Stimulated activated CD4-positive, alpha-beta T cell treated with anti-CD3 and anti-CD28 coated beads, Interleukin-2, amount 100 ng/mL, for 4 hours (primary cell): ENCODE measurements around the gene CTTNBP2.

ENCODE experiments used
- DNase-seq: peaks from one replicate; pipeline ENCODE4 v3.0.0-alpha.2; 2020; ENCODE audit warnings: low read depth

The CTTNBP2 gene

DNA sequence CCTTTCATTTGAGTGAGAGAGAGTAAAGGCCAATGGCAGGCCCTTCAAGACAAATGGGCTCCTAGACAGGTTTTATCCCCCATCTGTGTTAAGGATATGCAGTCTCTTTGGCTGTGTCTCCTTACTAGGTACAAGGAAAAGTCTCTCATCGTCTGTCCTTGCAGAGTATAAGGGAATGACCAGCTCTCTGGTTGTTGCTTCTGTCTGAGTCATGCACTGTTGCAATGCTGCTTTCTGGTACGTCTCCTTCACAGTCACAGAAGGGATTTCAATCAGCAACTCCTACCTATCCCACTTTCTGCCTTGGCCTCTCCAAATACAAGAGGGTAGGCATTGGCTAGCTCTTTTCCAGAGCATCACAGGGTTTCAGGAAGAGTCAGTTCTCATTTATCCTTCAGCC, 48.1 kb downstream of the CTTNBP2 start:
- no peak for DNase-seq

DNA sequence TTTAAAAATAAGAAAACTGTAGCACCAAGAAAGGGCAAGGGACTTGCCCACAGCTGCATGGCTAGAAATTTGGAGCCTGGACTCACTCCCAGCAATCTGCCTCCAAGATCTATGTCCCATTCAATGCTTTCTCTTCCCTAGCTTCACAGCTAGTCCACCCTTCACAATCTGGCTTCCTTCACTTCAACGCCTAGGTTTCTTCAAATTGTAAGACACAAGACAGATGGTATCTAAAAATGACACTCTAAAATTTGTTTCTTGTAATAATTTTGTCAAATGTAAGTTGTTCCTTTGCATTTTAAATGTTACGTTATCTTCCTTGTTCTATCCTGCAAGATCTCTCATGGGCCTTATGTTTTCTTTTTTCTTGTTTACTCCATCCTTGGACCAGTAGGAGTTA, 48.6 kb downstream of the CTTNBP2 start:
- no peak for DNase-seq

DNA sequence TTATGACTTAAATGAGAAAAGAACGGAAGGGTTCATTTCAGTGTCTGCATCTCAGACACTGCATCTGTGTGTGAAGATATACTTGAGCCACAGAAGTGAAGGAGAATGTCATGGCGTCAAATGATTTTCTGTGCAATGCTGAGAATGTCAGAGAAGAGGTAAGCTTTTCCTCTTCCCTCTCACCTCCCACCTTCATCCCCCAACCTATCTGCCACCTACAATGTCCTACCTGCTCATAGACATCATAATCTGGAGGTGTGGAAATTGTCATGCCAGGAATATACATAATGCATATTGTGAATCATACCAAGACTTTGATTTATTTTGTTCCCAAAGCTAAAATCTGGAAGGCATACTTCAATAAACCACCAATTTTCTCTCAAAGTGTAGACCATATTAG, 53.7 kb downstream of the CTTNBP2 start:
- DNase-seq: no peak

DNA sequence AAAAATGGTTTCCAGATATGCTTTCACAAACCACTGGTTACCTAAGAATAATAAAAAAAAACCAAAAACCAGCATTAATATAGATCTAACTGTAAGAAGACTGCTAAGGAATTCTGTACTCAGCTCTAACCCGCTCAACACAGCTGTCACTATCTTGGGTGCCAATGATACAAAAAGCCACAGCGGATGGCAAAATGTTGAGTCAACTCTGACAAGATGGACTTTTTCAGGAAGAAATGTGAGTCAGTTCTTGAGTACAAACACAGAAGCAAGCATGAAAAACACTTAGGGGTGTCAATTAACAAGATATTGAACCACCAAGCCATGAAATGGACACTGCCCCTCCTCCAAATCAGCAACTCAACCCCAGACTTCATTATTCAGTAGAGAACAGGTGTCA, 55.0 kb downstream of the CTTNBP2 start:
- DNase-seq: no peak

DNA sequence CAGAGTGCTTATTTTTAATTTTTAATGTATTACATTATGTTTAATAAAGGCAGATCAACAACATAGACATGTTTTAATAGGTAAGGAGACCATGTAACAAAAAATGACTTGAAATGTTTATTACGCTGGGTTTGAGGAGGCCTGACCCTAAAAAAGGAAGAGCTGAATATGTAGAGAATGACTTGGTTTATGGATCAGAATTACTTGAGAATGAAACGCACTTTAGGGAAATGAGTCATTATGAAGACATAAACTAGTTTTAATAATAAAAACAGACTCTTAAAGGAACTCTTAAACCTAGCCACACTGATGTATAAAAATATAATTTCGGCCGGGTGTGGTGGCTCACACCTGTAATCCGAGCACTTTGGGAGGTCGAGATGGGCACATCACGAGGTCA, 56.5 kb downstream of the CTTNBP2 start:
- DNase-seq: no peak

DNA sequence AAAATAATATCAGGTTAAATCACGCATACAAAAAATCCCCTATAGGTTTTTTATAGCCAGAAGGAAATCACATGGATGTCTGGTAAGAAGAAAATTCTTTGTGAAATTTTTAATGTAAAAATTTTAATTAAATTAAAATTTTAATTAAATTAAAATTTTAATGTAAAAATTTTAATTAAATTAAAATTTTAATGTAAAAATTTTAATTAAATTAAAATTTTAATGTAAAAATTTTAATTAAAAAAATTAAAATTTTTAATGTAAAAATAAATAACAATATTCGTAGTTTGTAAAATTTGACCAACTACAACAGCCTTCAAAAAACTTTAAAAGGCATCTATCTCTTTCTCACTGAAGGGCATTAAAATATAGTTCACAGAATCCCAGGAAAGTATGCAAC, 61.5 kb downstream of the CTTNBP2 start:
- DNase-seq: no peak

DNA sequence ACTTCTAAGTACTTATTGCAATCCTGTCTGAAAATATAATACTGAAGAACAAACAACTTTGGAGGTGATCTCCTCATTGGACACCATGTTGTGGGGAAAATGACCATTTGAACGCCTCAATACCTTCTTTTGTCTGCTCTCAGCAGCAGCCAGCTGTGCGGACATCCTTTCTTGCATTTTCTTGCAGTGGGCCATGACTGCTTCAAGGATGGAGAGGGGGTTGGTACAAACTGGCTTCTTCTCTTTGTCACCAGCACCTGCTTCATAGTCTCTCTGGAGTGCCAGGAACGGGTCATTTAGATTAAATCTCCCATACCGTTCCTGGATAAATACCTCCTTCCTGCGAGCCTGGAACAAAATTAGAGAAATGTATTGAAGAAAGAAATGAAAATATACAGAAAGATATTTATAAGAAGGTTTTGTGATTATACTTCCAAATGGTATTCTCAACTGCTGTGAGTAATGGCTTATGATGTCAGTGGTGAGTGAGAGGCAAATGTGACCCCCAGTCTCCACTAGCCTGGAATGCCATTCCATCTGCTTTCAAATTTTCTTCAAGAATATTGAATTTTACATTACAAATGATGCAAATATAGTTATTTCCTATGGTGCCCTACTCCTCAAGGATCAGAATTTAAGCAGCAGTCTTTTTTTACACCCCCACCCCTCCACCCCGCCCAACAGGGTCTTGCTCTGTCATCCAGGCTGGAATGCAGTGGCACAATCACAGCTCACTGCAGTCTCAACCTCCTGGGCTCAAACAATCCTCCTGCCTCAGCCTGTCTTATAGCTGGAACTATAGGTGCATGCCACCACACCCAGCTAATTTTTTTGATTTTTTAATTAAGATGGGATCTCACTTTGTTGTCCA, 62.4 kb downstream of the CTTNBP2 start:
- no peak for DNase-seq

DNA sequence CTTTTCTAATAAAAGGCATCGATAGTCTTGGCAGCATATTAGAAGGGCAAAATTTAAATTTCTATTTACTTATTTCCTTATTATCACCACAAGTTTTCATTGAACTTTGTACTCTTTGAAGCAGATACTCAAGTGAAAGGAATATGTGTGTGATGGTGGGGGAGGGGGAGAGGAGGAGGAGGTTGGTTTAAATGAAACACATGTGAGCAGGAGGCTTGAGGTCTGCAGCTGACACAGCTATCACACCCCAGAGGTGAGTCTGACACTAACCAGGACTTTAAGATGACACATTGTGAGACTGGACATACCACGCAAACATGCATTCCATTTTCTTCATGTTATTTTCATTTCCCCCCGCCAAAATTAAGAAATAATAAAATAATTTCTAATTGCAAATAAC, 63.3 kb downstream of the CTTNBP2 start:
- no peak for DNase-seq

DNA sequence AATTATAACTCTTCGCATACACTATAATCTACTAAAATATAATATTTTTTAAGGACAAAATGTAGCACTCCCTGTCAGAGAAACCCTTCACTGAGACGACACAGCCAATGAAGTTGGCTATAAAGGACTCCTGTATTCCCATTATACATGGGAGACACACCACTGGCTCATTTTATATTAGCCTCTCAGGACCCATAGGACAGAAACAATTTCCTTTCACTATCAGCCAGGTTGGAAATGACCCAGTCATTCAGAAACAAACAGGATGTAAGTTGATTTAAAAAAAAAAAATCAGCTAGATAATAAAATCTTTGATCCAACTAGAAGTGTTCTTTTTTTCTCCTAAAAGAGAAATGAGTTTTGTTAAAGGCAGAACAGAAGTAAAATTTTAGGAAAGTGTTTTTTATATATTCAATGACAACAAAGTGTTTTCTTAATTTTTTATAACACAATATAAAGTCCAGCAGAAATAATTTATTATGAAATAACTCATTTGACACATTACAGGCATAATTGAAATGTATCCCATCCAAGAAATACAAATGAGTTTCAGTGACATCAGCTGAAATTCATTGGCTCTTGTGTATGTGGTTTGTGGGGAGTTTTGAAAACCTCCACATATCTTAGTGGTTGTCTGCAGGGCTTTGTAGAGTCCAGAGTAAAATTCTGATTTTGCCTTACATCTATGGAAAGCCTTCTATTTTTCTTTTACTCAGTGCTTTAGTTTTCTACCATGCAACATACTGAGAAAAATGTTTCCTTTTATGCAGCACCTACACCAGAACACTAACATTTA, 64.1 kb downstream of the CTTNBP2 start:
- DNase-seq: no peak

DNA sequence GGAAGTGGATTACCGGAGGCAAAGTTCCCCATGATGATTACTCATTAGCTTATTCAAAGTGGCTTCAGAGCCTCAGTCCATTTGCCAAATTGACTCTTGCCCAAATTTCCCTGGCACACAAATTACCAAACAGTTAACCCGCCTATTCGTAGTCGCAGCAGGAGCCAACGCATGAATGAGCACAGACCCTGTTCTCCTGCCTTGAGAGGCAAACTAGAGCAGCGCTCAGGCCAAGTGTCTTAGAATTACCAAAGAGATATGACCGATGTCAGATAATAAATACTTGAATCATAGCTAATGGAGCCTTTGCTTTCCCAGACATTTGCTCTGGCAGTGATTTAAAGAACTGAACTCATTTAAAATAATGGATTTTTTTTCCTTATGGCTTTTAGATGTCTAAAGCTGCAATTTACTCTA, 64.9 kb downstream of the CTTNBP2 start:
- DNase-seq: no peak

DNA sequence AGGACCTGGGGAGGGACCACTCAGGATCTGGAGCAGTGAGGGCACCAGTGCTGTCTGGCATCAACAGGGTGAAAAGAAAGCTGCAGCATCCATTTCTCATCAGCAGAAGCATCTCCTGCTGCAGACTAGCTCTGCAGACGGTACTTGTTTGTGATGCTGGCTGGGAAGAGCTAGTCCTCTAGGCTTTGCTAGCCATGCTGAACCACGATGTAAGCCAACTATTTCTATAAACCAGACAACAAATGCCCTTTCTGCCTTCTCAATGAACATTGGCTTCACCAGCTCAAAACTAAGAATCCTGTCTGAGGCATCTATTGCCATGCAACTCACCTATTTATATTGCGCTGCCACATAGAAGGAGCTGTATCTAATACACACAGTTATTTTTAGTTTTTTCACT, 65.6 kb downstream of the CTTNBP2 start:
- DNase-seq: no peak

DNA sequence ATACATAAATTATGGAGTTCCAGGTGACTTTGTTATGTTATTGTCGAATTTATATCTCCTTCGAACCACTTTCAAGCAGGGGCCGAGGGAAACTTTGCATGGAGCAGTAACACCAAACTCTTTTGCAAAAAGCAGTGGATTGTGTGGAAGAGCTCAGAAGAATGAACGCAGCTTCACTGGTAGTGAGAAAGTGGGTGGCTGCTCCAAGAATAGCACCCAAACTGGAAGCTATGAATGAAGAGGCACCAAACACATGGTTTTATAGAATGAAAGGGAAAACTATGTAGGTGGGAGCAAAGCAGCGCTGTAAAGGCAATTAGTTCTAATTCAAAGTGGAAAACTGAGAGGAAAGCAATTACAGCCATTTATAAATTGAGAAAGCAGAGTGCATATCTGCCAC, 67.2 kb downstream of the CTTNBP2 start:
- no peak for DNase-seq

DNA sequence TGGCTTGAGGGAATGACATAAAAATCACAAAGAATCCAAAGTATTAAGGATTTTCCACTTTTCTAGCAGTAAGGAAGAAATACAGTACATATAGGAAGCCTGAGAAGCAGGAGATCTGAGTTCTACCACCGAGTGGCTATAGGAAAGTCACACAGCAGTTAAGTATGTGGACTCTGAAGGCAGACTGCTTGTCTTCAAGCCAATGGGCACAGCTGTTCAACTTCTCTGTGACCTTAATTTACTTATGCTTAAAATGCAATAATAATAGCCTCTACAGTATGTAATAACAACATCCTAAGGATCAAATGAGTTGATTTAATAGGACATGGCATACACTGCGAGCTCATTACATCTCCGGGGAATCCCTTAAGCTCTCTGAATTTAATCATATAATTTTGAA, 68.0 kb downstream of the CTTNBP2 start:
- DNase-seq: no peak

DNA sequence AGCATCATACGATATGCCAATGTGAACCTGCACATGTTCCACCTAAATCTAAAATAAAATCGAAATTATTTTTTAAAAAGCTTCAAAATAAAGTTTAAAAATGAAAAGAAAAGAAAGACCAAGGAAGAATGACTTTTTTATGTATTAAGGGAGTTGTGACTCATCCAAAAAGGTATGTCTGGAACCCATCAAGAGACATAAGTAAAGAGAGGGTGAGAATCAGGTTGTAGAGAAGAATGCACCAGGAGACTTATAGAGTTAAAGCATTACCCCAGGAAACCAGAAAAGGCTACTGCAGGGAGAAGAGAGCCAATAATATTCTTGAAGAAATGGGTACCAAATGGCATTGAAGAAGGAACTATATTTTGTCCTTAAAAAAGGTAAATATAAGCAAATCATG, 69.8 kb downstream of the CTTNBP2 start:
- no peak for DNase-seq

DNA sequence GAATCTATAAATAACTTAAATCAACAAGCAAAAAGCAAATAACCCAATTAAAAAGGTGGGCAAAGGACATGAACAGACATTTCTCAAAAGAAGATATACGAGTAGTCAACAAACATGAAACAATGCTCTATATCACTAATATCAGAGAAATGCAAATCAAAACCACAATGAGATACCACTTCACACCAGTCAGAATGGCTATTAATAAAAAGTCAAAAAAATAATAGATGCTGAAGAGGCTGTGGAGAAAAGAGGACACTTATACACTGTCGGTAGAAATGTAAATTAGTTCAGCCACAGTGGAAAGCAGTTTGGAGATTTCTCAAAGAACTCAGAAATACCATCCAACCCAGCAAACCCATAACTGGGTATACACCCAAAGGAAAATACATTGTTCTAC, 70.6 kb downstream of the CTTNBP2 start:
- DNase-seq: no peak

DNA sequence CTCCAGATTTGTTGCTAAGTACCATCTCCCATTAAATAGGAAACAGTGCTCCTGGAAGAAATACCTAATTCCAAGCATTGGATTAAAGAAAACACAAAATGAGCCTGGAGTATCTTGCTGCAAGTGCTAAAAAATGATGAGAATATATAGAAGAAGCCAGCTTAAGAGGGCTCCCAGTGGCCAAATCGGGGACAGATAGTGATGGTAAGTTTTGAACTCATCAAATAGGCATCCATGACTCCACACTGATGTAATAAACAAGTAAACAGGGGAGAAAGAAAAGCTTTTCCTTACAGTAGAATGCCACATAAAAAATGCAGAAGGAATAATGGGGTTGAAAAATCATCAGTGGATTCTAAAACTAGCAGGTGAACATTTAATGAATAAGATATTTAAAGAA, 72.4 kb downstream of the CTTNBP2 start:
- no peak for DNase-seq

DNA sequence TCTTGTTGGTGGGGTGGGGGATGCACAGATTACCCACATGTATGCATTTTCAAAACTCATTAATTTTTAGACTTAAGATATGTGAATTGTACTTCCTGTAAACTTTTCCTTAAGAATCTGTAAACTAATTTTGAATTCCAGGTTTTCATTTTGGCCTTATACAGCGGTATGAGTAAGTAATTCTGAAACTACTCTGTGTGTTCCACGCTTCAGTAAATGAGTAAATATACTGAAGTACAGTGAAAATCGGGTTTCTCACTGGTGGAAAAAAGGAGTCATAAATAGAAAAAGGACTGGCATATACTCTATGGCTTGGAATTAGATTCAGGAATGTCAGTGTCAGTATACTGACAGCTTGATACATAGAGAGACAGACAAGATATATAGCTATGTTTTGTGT, 72.8 kb downstream of the CTTNBP2 start:
- DNase-seq: no peak

DNA sequence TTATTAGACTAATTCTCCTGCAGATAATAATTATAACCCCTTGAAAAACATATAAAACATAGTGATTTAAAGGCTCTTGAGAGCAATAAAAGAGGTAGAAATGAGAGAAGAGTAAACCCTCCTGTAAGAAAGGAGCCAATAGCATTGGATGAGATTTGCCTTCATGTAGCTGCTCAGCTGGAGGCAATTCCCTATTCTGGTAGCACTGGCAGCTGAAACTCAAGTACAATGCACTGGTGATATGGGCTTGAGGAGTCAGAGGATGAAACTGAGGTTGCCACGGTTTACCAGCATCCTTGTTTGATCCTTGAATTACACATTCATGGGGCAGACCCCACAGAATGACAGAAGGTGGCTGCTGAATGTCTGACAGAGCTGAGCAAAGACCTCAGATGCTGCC, 76.4 kb downstream of the CTTNBP2 start:
- no peak for DNase-seq

DNA sequence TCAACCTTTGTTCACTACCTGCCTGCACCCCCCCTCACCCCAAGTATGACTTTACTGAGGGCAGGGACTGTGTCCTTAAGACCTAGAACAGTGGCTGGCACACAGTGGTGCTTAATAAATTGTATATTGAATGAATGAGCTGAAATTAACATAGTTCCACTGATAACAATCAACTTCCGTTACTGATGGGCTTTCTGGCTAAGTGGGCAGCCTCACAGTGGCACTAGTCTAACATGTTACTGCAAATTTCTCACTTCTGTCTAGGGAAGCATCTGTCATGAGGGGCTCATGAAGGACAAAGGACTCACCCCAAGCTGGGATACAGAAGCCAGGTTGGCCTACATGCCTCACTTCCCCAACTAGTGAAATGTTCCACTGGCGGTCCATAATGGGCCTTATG, 79.3 kb downstream of the CTTNBP2 start:
- DNase-seq: no peak

DNA sequence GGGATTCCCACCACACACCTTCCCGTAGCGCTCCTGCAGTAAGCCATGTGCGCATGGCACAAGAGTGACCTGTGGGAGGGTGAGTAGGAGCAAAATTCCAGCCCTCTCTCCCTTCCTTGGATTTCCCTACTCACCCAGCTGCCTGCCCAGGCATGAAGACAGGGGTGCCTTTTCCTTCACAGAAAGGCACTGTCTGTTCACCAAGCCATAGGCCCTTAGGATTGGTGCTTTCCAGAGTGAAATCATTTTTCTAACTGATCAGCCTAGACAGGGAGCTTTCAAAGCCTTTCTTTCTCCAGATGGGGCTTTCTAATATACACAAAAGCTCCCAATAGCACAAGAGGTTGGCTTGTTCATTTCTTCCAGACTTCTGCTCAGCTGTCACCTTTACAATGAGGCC, 79.7 kb downstream of the CTTNBP2 start:
- no peak for DNase-seq

DNA sequence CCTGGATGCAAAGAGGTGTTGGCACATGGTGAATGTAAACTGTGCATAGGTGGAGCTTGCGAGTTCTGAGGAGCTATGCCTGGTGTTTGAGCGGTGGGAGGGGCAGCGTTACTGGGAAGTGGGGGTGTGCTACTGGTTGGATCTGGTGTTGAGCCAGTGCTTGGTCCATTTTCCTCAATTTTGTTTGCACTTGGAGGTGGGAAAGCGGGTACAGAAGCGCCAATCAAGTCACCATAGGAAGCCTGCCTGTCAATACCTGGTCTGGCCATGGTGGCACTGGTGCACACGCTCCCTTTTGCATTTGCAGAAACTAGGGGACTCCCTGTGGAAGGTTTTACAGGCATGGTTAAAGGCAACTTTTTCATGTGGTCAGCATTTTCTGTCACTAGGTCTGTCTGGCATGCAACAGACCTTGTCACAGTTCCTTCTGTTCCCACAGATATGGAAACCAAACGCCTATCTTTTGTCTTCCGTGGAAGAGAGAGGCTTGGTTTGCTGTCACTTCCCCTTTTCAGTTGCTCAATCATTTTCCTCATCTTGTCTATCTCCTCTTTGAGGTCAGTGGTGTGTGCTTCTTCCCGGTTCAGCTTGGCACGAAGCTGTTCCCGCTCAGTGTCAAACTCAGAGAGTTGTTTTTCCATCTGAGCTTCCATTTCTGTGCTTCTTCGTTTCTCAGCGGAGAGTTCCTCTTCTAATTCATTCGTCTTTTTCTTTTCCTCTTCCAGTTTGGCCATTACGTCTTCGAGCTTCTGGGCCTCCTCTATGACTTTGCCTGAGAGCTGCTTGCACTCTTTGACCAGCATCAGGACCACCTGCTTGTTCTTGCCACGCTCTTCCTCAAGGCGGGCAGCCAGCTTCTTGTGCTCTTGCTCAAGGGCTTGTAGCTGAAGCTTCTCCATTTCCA, 81.1 kb downstream of the CTTNBP2 start:
- DNase-seq: no peak

DNA sequence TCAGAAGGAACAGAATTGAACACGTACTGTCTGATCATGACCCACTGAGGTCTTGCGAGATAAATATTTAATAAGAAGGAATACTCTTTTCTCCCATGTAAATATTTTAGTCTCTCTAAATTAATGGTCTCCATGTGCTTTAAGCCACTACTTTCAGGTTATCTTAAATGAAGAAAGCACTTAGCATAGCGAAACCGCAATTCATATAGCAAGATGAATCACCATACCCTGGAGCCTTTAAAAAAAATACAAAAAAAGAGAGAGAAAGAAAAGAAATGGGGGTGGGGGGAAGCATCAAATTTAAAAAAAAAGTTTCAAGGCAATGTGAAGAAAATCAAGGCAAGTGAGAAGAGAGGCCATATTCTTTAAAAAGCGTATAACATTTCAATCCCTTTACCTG, 82.5 kb downstream of the CTTNBP2 start:
- DNase-seq: no peak

DNA sequence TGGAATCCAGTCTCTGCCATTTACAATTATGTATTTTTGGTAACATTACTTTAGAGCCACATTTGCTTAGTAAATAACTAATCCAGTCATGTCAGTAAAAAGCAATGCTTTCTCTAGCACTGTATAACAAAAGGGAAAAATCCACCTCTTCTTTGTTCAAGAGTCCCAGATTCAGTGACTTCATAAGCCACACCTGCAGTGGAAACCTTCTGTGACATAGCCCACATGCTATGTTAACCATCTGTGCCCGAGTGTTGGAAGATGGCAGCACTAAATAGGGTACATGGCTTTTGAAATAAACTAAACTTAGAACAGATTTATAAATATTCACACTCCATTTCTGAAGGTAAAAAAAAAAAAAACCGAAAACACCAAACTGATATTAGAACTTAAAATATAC, 83.0 kb downstream of the CTTNBP2 start:
- DNase-seq: no peak
